HCT116 (cell line): Measurements from ENCODE around the gene SLC25A21.

Source experiments
- CBX3 ChIP-seq: IDR thresholded peaks from 2 replicates; pipeline ENCODE4 v1.6.1; 2012; ENCODE audit warnings: low read depth
- CEBPB ChIP-seq: IDR thresholded peaks from 2 replicates; pipeline ENCODE4 v1.6.1; 2012; ENCODE audit warnings: low read depth
- CTCF ChIP-seq, 3 experiments: fragments of 200-600 bp in 1 of 3; sonication (generic) in 1 of 3; IDR thresholded peaks in 2 of 3; conservative IDR thresholded peaks in 1 of 3; 2 replicates each; pipeline ENCODE4 v1.5.1; 2012 to 2017; ENCODE audit warnings: low read depth in 2 of 3, low read length in 2 of 3, antibody characterized with exemption in 1 of 3, borderline replicate concordance in 1 of 3, control low read depth in 1 of 3, mild to moderate bottlenecking in 1 of 3, mixed read lengths in 1 of 3, mixed run types in 1 of 3, moderate library complexity in 1 of 3; ENCODE audit not compliant: insufficient read depth in 1 of 3
- JUND ChIP-seq: IDR thresholded peaks from 2 replicates; pipeline ENCODE4 v1.6.1; 2012
- ZNF274 ChIP-seq: fragments of 200-500 bp; sonication (Bioruptor generic); IDR thresholded peaks from 2 replicates; pipeline ENCODE4 v1.6.1; 2014; ENCODE audit warnings: mild to moderate bottlenecking, low read depth, low read length, inconsistent platforms
- TF ChIP-seq, protein P1 (sequence below): IDR thresholded peaks from 2 replicates; pipeline ENCODE4 v1.6.1; 2012

GRCh38 chr14:37081856-37082255 lies 90.5 kb downstream of the SLC25A21 start:
- TF ChIP-seq CBX3 (no peak), CEBPB (no peak), CTCF (IDR thresholded peaks at IDR 0.05 in 2 of 3, conservative IDR thresholded peaks at IDR 0.05 in 1 of 3; ENCODE audit: borderline replicate concordance in 1 of 3, insufficient read depth in 1 of 3, low read depth in 2 of 3, low read length in 2 of 3) (no peak), JUND (no peak), ZNF274 (no peak)
- TF ChIP-seq, protein P1, sequence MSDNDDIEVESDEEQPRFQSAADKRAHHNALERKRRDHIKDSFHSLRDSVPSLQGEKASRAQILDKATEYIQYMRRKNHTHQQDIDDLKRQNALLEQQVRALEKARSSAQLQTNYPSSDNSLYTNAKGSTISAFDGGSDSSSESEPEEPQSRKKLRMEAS = no peak
